A673 (cell line): ENCODE measurements around the gene COBL. TPM values are rescaled to one million over a fixed set of nuclear protein-coding genes. Genes with fewer than 3 reads are reported as not detected.

Source experiments
- BruUV-seq: library from RNA; stranded (reverse); fragments of 400-500 nt; replicated peaks from 2 replicates; lab custom pipeline; 2021; lab: Mats Ljungman, UMichigan
- CTCF ChIA-PET: fragments of 300-600 bp; sonication (Branson Sonifier 250); formaldehyde crosslinking; loops from one replicate; lab custom pipeline; 2022; ENCODE audit warnings: antibody characterized with exemption; lab: Charles Lee
- POLR2A ChIA-PET: fragments of 300-600 bp; sonication (Branson Sonifier 250); formaldehyde crosslinking; loops from one replicate; lab custom pipeline; 2022; ENCODE audit warnings: antibody characterized with exemption; ENCODE audit not compliant: low non-redundant PET; lab: Charles Lee
- DNase-seq: peaks from one replicate; pipeline ENCODE4 v3.0.0-alpha.2; 2015; ENCODE audit warnings: low spot score
- H3K27ac ChIP-seq: fragments of 200-600 bp; sonication (generic); 2 replicates; pipeline ENCODE4 v1.5.1; 2016; ENCODE audit warnings: mixed run types, low read depth, mild to moderate bottlenecking, mixed read lengths, antibody characterized with exemption, low read length; ENCODE audit not compliant: poor library complexity, severe bottlenecking
- H3K27me3 ChIP-seq: fragments of 200-600 bp; sonication (generic); replicated peaks from 2 replicates; pipeline ENCODE4 v1.6.1; 2017; ENCODE audit warnings: mixed run types, low read depth, mild to moderate bottlenecking, mixed read lengths, antibody characterized with exemption, low read length; ENCODE audit not compliant: insufficient read depth, poor library complexity
- H3K36me3 ChIP-seq: fragments of 200-600 bp; sonication (generic); 2 replicates; pipeline ENCODE4 v1.6.1; 2016; ENCODE audit warnings: mixed run types, mild to moderate bottlenecking, mixed read lengths, antibody characterized with exemption, low read length; ENCODE audit not compliant: insufficient read depth, poor library complexity, severe bottlenecking
- H3K4me1 ChIP-seq: fragments of 200-600 bp; sonication (generic); 2 replicates; pipeline ENCODE4 v1.6.1; 2017; ENCODE audit warnings: mixed run types, mild to moderate bottlenecking, mixed read lengths, antibody characterized with exemption, low read length; ENCODE audit not compliant: insufficient read depth, poor library complexity, severe bottlenecking
- H3K4me3 ChIP-seq: fragments of 200-600 bp; sonication (generic); 2 replicates; pipeline ENCODE4 v1.5.1; 2016; ENCODE audit warnings: low read depth, mixed run types, mild to moderate bottlenecking, mixed read lengths, low read length; ENCODE audit not compliant: poor library complexity, severe bottlenecking
- H3K9me3 ChIP-seq: fragments of 200-600 bp; sonication (generic); 2 replicates; pipeline ENCODE4 v1.6.1; 2016; ENCODE audit warnings: mixed run types, low read depth, mild to moderate bottlenecking, mixed read lengths, antibody characterized with exemption, low read length; ENCODE audit not compliant: poor library complexity, severe bottlenecking
- CTCF ChIP-seq: fragments of 300-800, 200-600 bp; sonication (generic); conservative IDR thresholded peaks from 2 replicates; pipeline ENCODE4 v1.5.1; 2017; ENCODE audit warnings: low read depth, mild to moderate bottlenecking, antibody characterized with exemption, low read length, moderate library complexity, mixed read lengths
- EZH2 ChIP-seq: fragments of 200-600 bp; sonication (generic); IDR thresholded peaks from 2 replicates; pipeline ENCODE4 v1.6.1; 2017; ENCODE audit warnings: borderline replicate concordance, low read depth, mild to moderate bottlenecking, mixed read lengths, antibody characterized with exemption, low read length; ENCODE audit not compliant: poor library complexity, severe bottlenecking
- intact Hi-C: fragments of 100-400 bp; cut with micrococcal nuclease; formaldehyde crosslinking; loops from one replicate; pipeline ENCODE4 v1.10.0; 2022; ENCODE audit not compliant: unreplicated experiment
- total RNA-seq: library from RNA; stranded (reverse); gene quantifications from 2 replicates; pipeline ENCODE4 v1.2.3, GENCODE V29; 2021

Gene COBL
- total RNA-seq, 1 experiment from 2014 or later, result not detected

GRCh38 chr7:51344406-51345138 lies 28.0 kb upstream of the COBL start:
- CTCF ChIA-PET, result no interaction called here
- no TSS peak for BruUV-seq
- intact Hi-C loops, result no loop called here
- no peaks in the 10 kb centered on the region for H3K4me1 ChIP-seq
- no peaks in the 10 kb centered on the region for H3K9me3 ChIP-seq
- H3K27me3 ChIP-seq, result no peaks in the 10 kb centered on the region
- H3K4me3 ChIP-seq, result no peak overlapping the region
- DNase-seq, result no peak
- POLR2A ChIA-PET, result no interaction called here
- TF ChIP-seq CTCF (no peak), EZH2 (no peak)
- no peaks in the 10 kb centered on the region for H3K36me3 ChIP-seq
- H3K27ac ChIP-seq, result no peak overlapping the region

GRCh38 chr7:51340936-51341335 lies 24.3 kb upstream of the COBL start:
- Histone ChIP-seq H3K9me3 (no peaks in the 10 kb centered on the region), H3K27ac (no peak overlapping the region), H3K36me3 (no peaks in the 10 kb centered on the region), H3K4me1 (no peaks in the 10 kb centered on the region), H3K4me3 (no peak overlapping the region), H3K27me3 (no peaks in the 10 kb centered on the region)
- ChIA-PET POLR2A (no interaction called here), CTCF (no interaction called here)
- BruUV-seq, result no TSS peak
- intact Hi-C loops, result no loop called here
- DNase-seq, result no peak
- TF ChIP-seq EZH2 (no peak), CTCF (no peak)

- BruUV-seq, result no TSS peak
- H3K4me1 ChIP-seq, result no peaks in the 10 kb centered on the region
- TF ChIP-seq EZH2, result no peak
- TF ChIP-seq CTCF, result no peak
- intact Hi-C loops, result no loop called here
- H3K27me3 ChIP-seq, result no peaks in the 10 kb centered on the region
- no peaks in the 10 kb centered on the region for H3K9me3 ChIP-seq
- POLR2A ChIA-PET, result no interaction called here
- CTCF ChIA-PET, result no interaction called here
- no peak for DNase-seq
- H3K27ac ChIP-seq, result no peak overlapping the region
- no peaks in the 10 kb centered on the region for H3K36me3 ChIP-seq
- no peak overlapping the region for H3K4me3 ChIP-seq
These were observed 23.6 kb upstream of the COBL start for GRCh38 chr7:51340029-51340838.
